ENCODE results near the gene SERHL2. TPM values are rescaled to one million over a fixed set of nuclear protein-coding genes. Genes with fewer than 3 reads are reported as not detected.

Gene SERHL2
- total RNA-seq, 4 donors from 2014 or later, result 0.84 to 13.4 (median 1.7) TPM; not detected in 1

- in situ Hi-C loops (cut with MboI; ENCODE audit: low sequenced_read_pairs in 4 of 4) (no loop called here), intact Hi-C loops (cut with DNase I; ENCODE audit: low total_unique reads) (no loop called here)
- no peaks in the 10 kb centered on the region for H3K27me3 ChIP-seq
- DNase-seq (no peak), ATAC-seq (no peak)
- H3K9me3 ChIP-seq, result no peaks in the 10 kb centered on the region
- H3K4me3 ChIP-seq, result no peak overlapping the region
- TF ChIP-seq POLR2A (IDR thresholded peaks at IDR 0.05), result no peak
- no peak for TF ChIP-seq CTCF (IDR thresholded peaks at IDR 0.05 in 4 of 5, conservative IDR thresholded peaks at IDR 0.05 in 1 of 5)
- peaks cover 0 to 7% of the 10 kb centered on the region in 2 donors for H3K4me1 ChIP-seq
- H3K27ac ChIP-seq, result no peak overlapping the region
- H3K36me3 ChIP-seq, result peaks cover 0 to 45% of the 10 kb centered on the region in 2 donors
Observed at GRCh38 chr22:42584364-42584940, 30.7 kb downstream of the SERHL2 start.

- Histone ChIP-seq H3K27ac (no peak overlapping the region), H3K36me3 (peaks cover 0 to 52% of the 10 kb centered on the region in 2 donors), H3K9me3 (no peaks in the 10 kb centered on the region), H3K4me3 (no peak overlapping the region), H3K27me3 (no peaks in the 10 kb centered on the region), H3K4me1 (peaks cover 0 to 7% of the 10 kb centered on the region in 2 donors)
- in situ Hi-C loops (cut with MboI; ENCODE audit: low sequenced_read_pairs in 4 of 4) (no loop called here), intact Hi-C loops (cut with DNase I; ENCODE audit: low total_unique reads) (no loop called here)
- TF ChIP-seq POLR2A (IDR thresholded peaks at IDR 0.05), result no peak
- no peak for TF ChIP-seq CTCF (IDR thresholded peaks at IDR 0.05 in 4 of 5, conservative IDR thresholded peaks at IDR 0.05 in 1 of 5)
- DNase-seq, result no peak
- ATAC-seq, result no peak
Observed at GRCh38 chr22:42585096-42585495, 31.3 kb downstream of the SERHL2 start.

GRCh38 chr22:42586381-42586780 lies 32.6 kb downstream of the SERHL2 start:
- in situ Hi-C loops (cut with MboI; ENCODE audit: low sequenced_read_pairs in 4 of 4), result no loop called here

GRCh38 chr22:42587588-42588175 lies 33.9 kb downstream of the SERHL2 start:
- Histone ChIP-seq H3K4me1 (no peaks in the 10 kb centered on the region), H3K4me3 (no peak overlapping the region), H3K36me3 (peaks cover 0 to 75% of the 10 kb centered on the region in 2 donors), H3K27me3 (no peaks in the 10 kb centered on the region), H3K9me3 (no peaks in the 10 kb centered on the region), H3K27ac (no peak overlapping the region)
- in situ Hi-C loops (cut with MboI; ENCODE audit: low sequenced_read_pairs in 4 of 4) (no loop called here), intact Hi-C loops (cut with DNase I; ENCODE audit: low total_unique reads) (no loop called here)
- DNase-seq (no peak), ATAC-seq (no peak)
- TF ChIP-seq POLR2A (IDR thresholded peaks at IDR 0.05), result no peak
- TF ChIP-seq CTCF (IDR thresholded peaks at IDR 0.05 in 4 of 5, conservative IDR thresholded peaks at IDR 0.05 in 1 of 5), result no peak

More at GRCh38 chr22:42586381-42586780, 32.6 kb downstream of the SERHL2 start:
- H3K36me3 ChIP-seq, result peaks cover 0 to 65% of the 10 kb centered on the region in 2 donors
- no peak for ATAC-seq
- no peaks in the 10 kb centered on the region for H3K9me3 ChIP-seq
- DNase-seq, result no peak
- no peak overlapping the region for H3K4me3 ChIP-seq
- H3K27me3 ChIP-seq, result no peaks in the 10 kb centered on the region
- TF ChIP-seq POLR2A (IDR thresholded peaks at IDR 0.05) (no peak), CTCF (IDR thresholded peaks at IDR 0.05 in 4 of 5, conservative IDR thresholded peaks at IDR 0.05 in 1 of 5) (no peak)
- peaks cover 0 to 5% of the 10 kb centered on the region in 2 donors for H3K4me1 ChIP-seq
- no peak overlapping the region for H3K27ac ChIP-seq
- intact Hi-C loops (cut with DNase I; ENCODE audit: low total_unique reads), result no loop called here
